H1 (cell line): ENCODE measurements around the gene NARS2.
"Not testable (repeated sequence)": the region's sequence is repeated elsewhere in the genome, so short reads cannot be mapped to it uniquely, and the experiment has no call there.

Experiments used
- CEBPB ChIP-seq: IDR thresholded peaks from 2 replicates; pipeline ENCODE4 v1.6.1; 2012; ENCODE audit warnings: low read depth, low read length
- TBP ChIP-seq: IDR thresholded peaks from 2 replicates; pipeline ENCODE4 v1.6.1; 2011; ENCODE audit warnings: low read depth, low read length, improper control_type of control experiment

DNA sequence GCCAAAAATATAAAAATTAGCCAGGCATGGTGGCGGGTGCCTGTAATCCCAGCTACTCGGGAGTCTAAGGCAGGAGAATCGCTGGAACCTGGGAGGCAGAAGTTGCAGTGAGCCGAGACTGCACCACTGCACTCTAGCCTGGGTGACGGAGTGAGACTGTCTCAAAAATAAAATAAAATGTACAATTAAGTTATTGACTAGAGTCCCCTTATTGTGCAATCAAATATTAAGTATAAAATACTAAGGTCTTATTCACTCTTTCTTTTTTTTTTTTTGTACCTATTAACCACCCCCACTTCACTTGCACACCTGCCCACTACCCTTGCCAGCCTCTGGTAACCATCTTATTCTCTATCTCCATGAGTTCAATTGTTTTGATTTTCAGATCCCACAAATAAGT lies 61.6 kb downstream of the NARS2 start:
- TF ChIP-seq TBP, CEBPB: not testable (repeated sequence)
